Stimulated activated CD4-positive, alpha-beta T cell treated with anti-CD3 and anti-CD28 coated beads, TNF-alpha, amount 100 ng/mL, for 24 hours (primary cell): ENCODE results near the gene ABCG5.

Experiments
- DNase-seq, 3 experiments: peaks; one replicate each; pipeline ENCODE4 v3.0.0-alpha.2; 2020; ENCODE audit warnings: low read depth in 3 of 3

The ABCG5 gene

DNA sequence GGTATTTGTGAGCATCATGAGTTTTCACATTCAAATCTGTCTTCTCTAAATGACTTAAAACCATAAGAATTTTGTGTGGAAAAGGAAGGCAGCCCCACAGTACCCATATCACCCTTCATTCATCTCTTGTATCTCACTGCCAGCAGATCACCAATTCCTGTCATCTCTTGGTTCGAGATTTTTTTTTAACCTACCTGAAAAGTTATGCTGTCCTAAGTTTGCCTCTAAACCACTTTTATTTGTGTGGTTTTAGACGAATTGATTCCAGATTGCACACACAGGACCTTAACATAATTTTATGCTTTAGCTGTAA lies 32.0 kb downstream of the ABCG5 start:
- no peak for DNase-seq

DNA sequence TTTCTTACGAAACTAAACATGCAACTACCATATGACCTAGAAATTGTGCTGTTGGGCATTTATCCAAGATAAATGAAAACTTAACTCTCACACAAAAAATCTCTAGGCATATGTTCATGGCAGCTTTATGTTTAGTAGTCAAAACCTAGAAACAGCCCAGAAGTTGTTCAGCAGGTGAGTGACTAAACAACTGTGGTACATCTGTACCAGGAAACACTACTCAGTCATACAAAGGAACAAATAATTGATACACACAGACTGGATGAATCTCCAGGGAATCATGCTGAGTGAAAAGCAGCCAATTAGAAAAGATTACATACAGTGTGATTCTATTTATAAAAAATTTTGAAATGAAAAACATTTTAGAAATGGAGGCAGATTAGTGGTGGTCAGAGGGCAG lies 35.5 kb downstream of the ABCG5 start:
- no peak for DNase-seq

DNA sequence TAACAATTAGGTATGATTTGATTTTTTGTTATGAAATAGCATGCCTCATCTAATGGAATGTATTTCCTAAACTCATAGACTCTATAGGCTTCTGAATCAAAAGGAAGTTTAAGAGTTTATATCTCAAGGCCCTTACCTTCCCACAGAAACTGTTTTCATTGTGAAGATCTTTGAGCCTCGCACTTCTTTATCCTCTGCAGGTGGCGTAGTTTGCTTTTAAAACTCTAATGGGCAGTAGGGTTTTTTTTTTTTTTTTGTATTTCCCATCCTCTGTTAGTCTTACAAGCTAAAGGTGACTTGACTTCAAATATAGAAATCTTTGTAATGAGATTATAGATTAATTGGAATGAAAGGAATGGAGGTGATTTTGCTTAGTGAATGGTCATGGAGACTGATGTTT lies 36.5 kb downstream of the ABCG5 start:
- no peak for DNase-seq

DNA sequence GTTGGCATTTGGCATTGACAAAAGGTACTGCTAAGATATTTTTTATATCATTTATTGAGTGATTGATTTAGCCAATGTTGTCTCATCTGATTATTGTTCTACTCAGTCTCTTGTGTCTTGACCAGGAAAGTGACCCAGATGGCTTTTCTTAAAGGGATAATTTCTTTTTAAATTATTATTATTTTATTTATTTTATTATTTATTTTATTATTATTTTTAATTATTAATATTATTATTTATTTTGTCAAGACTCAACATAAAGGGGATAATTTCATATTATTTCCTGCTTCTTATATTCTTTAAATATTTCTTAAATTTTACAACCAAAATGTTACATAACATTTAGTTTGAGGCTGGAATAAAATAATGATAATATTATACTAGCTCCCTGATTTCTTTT lies 37.7 kb downstream of the ABCG5 start:
- DNase-seq: no peak

DNA sequence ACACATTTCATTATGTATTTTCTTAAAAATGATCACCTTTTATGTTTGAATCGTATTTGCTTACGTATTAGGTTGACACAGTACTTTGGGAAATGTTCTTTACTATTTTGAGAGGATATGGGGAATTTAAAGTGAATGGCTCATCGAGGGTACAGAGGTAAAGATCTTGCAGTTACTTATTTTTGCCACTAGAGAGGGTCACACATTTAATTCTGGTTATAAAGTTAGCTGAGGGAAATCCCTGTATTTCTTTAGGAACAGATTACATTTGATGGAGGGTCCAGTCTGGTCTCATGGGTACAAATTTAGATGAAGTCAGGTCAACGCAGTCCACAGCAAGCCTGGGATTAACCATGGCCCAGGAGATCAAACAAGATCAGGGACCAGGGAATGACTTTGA lies 40.3 kb downstream of the ABCG5 start:
- no peak for DNase-seq

DNA sequence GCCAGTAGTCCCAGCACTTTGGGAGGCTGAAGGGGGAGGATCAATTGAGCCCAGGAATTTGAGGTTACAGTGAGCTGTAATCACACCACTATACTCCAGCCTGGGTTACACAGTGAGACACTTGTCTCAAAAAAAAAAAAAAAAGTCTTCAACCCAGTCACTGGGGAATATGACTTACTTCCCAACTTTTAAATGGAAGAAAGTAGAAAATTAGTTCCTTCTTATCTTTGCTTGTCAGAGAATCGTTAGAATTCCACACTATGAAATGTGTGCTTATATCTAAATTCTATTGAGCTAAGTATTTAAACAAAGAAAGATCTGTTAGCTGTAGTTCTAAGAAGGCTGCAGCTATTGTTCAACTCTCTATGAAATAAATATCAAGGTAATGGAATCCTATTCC lies 42.4 kb downstream of the ABCG5 start:
- no peak for DNase-seq

DNA sequence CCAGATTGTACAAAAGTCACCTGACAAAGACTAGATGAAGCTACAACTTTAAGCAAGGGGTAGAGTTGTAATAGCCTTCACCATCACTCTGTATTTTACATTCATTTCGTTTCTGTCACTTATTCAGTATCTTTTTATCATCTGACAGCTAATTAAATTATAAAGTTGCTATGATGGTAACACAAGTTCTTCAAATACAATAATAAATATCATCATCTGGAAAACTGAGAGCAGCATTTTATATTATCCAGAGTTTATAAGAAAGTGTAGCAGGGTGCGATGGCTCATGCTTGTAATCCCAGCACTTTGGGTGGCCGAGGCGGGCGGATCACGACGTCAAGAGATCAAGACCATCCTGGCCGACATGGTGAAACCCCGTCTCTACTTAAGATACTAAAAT lies 43.7 kb downstream of the ABCG5 start:
- no peak for DNase-seq

DNA sequence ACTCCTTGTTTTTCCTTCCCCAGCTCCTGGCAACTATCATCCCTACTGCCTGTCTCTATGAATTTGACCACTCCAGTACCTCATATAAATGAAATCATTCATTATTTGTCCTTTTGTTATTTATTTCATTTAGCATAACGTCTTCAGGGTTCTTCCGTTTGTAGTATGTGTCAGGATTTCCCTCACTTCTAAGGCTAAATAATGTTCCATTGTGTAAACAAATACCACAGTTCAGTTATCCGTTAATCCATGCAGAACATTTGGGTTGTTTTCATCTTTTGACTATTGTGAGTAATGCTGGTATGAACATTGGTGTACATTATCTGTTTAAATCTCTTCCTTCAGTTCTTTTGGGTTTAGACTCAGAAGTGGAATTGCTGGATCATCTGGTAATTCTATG lies 46.0 kb downstream of the ABCG5 start:
- no peak for DNase-seq

DNA sequence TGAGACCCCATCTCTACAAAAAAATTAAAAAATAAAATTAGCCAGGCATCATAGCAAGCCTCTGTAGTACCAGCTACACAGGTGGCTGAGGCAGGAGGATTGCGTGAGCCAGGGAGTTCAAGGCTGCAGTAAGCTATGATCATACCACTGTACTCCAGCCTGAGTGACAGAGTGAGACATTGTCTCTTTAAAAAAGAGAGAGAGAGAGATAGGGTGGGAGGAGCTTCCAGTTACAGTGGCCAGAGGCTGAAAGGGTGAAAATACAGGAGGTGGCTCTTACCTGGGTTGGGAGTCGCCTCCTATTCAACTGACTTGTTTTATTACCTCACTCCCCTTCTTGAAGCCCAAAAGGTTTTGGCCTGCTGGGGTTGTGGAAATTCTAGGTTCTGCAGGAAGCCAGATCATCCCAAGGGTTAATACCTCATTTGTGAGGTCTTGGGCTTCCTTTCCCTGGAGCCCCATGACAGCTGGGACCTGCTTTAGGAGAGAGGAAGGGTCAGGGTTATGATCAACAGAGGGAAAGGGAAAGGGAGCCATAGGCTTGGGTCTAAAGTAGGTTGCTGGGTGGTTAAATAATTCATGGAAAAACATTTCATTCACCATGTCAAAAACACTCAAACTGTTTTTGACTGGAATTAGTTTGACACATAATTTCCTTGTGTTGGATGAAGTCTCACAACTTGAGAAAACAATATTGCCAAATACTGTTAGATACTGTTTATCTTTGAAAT lies 47.4 kb downstream of the ABCG5 start:
- DNase-seq: no peak

DNA sequence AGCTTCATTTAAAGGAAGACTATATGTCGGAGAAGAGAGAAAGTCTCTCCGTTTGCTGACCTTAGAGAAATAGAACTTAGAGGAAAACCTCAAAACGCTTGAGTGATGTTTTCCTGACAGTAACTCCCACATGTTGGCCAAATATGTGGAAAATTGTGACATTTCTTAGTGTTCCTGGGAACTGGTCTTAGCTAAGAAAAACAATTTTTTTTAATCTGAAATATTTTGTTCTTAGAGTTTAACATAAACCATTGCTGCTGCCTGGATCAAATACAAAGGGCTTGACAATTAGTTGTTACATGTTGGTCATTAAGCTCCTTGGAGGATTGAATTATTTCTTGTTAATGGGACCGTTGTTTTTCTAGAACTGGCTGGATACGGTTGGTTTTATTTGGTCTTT lies 48.5 kb downstream of the ABCG5 start:
- no peak for DNase-seq

DNA sequence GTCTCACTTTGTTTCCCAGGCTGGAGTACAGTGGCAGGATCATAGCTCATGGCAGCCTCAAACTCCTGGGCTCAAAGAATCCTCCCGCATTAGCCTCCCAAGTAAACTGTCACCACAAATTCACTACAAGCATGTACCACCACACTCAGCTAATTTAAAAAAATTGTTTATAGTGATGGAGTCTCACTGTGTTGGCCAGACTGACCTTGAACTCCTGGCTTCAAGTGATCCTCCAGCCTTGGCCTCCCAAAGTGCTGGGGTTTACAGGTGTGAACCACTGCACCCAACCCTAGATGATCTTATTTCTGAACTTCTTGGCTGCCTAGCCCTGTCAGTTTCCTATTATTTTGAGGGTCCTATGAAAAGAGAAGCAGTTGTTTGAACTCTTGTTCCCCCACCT lies 50.0 kb downstream of the ABCG5 start:
- no peak for DNase-seq

DNA sequence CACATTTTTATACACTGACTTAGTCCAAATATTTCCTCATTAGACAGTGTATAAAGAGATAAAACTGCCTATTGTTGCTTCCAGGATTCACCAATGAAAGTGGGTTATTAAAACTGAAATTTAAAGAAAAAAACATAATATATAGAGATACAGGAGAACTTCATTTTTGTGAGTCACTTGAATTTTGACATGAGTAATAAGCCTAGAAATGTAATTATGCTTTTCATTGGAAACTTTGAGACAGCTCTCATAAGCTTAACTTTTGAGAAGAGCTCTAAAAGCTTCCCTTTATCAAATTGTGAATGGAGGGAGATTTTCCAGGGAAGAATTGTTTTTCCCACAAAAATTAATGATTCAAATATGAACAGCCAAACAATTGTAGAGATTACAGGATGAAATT lies 50.7 kb downstream of the ABCG5 start:
- no peak for DNase-seq

DNA sequence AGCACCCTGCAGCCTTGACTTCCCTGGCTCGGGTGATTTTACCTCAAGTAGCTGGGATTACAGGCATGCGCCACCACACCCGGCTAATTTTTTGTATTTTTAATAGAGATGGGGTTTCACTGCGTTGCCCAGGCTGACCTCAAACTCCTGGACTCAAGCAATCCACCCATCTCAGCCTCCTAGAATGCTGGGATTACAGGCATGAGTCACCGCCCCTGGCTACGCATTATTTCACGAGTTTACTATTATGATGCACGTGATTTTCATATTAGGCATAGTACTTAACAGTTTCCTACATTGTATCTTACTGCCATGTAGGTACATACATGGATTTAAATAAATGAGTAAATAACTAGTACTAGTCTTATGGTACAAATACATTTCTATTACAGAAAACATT lies 60.4 kb downstream of the ABCG5 start:
- DNase-seq: no peak

DNA sequence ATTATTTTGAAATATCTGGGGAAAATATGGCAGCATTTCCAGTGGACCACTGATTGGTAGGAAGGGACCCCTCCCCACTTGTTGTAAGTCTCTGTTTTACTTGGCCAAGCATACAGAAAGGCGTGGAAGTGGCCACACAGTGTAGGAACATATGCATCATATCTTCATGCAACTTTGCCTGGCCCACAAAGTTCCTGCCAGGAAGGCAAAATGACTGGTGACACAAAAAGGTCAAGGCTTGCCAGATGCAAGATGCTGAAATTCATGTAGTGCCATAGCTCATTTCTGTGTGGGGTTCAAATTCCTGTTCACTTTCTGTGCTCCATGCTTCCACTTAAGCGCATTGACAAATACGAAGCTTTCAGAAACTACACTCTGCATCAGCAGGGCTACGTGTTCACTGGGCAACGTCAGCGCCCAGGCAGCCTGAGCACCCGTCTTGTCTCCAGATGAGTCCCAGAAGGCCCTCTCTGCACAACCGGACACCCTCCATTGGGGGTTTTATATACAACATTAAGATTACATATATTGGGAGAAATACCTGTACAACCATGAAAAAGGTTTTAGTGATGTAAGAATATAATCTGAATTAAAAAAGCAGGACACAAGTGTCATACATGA lies 61.2 kb downstream of the ABCG5 start:
- DNase-seq: no peak

DNA sequence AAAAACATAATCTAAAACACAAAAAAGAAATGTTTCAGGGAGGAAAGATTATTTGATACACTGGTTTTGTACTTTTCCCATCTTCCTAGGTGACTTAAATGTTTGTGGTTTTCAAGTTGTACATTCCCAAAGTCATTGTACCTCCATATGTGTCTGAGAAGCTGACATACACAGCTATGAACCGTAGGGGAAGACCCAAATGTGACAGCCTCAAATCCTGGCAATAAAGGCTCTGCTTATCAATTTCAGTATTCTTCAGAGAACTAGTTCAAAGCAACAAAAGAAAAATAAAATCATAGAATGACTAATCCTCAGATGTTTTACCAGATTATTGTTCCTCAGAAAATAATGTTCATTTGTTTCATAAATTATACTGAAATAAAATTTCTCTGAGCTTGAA lies 62.3 kb downstream of the ABCG5 start:
- no peak for DNase-seq

DNA sequence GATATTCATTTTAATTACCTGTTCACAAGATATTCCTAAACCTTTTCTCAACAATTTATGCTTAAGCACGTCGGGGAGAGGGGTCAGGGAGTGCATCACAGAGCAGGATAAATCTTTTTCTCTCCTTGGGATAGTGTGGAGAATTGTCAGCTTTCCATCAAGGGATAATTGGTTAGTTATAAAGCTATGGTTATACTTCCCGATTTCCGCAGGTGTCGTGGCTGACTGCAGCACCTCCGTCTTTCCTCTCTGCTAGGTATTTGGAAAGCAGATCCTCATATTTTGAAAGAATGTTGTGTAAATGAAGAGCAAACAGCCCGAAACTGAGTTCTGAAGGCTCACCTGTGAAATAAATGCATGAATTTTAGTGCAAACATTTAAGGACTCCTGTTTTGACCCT lies 64.0 kb downstream of the ABCG5 start:
- no peak for DNase-seq

DNA sequence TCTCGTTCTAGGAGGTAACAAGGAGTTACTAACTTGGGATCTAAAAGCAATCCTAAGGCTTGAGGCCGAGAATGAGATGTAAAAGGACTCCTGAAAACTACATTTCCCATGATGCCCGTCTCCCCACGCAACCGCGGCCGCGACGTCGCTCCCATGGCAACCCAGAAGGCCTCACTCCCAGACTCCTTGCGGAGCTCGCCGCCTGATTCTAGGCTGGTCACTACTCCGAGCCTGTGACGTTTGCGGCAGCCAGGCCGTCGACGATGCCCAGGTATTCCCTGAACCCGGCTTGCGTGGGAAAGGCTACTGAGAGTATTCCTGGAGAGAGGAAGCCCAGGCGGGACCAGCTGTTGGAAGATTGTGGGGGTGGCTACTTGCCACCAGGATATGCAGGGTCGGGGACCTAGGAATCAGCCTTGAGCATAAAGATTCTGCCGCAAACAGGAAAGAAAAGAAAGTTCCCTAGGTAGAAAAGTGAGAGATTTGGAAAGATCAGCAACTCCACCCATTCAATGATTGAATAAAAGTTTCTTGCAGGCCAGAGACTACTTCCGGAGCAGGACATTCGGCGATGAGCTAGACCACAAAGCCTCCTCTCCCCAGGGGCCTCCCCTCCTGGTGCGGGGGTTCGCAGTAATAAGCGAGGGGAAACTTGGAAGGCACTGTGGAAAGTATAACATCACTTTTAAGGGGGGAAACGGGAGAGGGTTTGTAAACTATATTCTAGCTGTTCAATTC lies 64.6 kb downstream of the ABCG5 start, which contains the start of gene DYNC2LI1:
DYNC2LI1 (plus strand) TSS at position 164 of the 738 bp plus-strand sequence; CDS start at position 264, 100 bp downstream.
- peak; percentile 64 to 84 (median 72) for DNase-seq

DNA sequence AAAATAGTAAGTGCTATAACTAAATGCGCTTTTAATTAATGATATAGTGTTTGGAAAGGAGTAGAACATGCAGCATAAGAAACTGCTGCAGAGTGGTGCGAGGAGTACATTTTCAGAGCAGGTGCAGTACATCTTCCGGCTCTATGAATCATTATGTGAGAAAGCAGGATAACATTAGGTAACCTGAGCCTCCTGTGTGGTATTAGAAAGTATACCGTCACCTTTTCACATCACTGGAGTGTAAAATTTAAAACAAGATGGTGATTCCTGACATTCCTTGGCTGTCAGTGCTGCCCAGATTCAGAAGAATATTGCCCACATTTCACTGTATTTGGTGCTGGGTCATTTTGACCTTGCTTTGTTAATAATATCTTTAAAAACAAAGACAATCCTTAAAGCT lies 72.6 kb downstream of the ABCG5 start:
- no peak for DNase-seq

DNA sequence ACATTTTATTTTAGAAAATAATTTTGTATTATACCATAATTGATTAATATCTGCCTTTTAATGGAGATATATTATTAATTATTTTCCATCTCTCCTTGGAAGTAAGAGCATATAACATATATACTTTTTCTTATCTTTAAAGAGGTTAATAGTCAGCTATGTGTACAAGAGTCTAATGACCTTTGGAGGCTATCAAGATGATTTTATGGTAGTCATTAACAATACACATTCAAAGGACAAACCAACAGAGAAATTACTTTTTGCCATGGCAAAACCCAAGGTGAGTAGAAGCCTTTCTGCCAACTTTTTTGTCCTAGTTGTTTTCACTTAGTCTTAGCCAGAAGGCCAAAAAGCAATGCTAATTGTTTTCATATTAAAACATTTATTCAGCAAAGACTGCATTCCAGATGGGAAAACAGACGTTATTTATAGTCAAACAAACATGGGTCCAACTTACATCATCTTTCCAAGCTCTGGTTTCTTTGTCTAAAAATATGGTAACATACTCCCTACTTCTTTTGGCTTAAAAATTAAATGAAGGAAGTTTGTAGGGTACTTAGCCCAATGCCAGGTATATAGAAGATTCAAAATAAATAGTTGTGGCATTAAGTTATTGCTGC lies 74.4 kb downstream of the ABCG5 start:
- no peak for DNase-seq

DNA sequence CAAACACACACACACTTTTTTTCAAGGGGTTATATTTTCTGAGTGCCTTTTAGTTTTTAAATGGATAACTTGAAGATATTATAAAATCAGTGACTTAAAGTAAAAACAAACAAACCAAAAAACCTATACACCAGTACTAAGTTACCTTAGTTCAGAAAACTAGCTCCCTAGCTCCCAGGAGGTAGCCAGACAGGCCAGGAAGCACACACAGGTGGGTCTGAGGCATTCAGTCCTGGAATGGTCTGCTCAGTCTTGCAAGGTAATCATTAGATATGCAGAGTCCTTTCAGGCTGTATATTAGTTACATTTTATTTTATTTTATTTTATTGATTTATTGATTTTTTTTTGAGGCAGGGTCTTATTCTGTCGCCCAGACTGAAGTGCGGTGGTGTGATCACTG lies 75.5 kb downstream of the ABCG5 start:
- DNase-seq: no peak
